NCI-H82 treated with DMSO at 0.1 percent for 48 hours (cell line): Measurements from ENCODE around the gene KLKB1.
"Not testable (repeated sequence)": the region's sequence is repeated elsewhere in the genome, so short reads cannot be mapped to it uniquely, and the experiment has no call there.

Experiments
- DNase-seq: peaks from one replicate; lab custom pipeline; 2025; ENCODE audit not compliant: unreplicated experiment; lab: John Stamatoyannopoulos, UW

The KLKB1 gene

DNA sequence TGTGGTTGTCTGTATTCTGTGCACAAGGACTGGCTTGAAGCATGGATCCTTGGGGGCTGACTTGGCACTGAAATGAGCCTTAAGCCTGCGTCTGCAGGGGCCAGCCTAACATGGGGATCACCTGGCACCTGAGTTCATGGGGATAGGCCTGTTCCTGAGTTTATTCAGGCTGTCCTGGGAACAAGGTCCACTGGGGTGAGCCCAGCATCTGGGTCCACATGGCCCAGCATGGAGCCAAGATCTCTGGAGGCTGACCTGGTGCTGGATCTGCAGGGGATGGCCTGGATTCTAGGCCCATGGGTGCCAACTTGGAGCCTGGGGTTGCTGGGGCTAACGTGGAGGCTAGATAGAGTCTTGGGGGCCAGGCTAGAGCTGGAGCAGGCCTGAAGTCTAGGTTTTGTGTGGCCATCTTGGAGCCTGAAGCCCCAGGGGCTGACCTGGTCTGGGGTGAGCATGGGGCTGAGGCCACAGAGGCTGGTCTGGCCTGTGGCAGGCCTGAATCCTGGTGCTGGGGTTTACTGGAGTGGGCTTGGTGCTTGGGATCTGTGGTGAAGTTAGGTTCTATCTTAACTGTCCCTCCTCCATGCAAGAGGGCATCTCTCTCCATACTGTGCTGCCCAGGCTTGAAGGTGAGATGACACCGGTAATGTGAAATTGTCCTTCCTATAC, 652 bp upstream of the KLKB1 start:
- DNase-seq: no peak

DNA sequence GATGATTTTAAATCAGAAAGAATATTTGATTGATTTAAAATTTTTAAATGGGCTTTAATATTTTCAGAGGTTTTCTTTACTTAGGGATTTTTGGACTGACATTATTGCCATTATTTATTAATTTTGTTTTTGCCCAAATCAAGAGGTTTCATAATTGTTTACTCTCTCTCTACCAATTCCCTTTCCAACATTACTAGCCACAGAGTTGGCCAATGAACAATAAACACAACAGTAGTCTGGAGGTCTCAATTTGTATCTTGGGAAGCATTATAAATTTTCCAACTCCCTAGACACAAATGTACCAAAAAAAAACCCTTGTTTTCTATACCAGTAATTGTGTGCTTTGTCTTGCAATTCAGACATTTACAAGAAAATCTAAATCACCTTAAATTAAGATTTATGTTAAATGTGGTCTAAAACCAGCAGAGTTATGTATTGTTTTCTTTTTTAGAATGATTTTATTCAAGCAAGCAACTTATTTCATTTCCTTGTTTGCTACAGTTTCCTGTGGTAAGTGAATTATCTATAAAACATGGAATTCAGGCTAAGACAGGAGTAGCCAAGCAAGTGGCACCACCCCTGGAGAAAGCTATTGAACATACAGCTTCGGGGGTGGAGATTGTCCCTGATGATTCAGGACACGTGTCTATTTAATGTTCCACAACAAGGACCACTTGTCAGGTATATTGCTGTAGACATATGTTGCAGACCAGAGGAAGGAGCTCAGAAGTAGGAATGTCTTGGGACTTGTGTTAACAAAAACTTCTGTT, 622 bp downstream of the KLKB1 start:
- no peak for DNase-seq

DNA sequence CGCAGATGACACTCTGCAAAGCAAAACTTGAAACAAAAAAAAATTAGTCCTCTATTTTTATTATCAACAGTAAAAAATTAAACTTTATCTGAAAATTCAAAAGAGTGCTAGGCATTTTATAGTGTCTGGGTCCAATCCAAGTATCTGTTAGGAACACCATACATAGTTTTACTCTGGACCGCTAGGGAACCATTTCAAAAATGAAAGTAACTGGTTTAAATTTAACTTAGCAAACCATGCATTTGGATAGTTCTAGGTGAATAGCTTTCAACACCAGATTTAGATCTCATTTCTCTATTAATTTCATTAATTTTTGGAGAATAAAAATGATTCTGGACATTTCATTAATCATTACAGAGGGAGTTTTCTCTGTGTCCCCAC, 1.2 kb downstream of the KLKB1 start:
- DNase-seq: no peak

DNA sequence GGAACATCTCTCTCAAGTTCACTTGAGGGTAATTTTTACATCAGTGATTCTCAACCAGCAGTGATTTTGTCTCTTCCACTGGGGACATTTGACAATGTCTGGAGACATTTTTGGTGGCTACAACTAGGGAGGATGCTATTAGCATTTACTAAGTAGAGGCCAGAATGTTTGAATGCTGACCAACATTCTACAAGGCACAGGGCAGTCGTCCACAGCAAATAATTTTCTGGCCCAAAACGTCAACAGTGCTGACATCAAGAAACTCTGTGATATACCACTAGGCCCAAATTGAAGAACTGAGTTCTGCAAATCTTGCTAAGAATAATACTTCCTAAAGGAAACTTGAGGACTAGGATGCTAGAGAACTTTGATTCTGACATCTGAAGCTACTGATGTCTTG, 7.1 kb downstream of the KLKB1 start:
- no peak for DNase-seq

DNA sequence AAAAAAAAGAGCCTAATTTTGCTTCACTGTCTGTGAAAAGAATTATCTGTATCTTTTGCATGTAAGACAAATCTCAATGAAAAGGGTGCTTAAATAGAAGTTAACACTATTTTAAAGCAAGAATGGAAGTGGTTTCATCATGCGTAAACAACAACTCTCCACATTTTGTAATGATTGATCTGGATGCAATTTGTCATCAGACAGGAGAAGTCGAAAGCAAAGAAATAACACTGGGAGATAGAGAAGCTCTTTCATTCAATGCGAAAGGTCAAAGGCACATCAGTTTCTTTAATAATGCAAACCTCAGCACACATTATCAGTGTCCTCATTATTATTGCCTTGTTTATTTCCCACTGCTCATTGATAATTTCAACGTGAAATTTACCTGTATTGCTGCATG, 8.8 kb downstream of the KLKB1 start:
- DNase-seq: no peak

DNA sequence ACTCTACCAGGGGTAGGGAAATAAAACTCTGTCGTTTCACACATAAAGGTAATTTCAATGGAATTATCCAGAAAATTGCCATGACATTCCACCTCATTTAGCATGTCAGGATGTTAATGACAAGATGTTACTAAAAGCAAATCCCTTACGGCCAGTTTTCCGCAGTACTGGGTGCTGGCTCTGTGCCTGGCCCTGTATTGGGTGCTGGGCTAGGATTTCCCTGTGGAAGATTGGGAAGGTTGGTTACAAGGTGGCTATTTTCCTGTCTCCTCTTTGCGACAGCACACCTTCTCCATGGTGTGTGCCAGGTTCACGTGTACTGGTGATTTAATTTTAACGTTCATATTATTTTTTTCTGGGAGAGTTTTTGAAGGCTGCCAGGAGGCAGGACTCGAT, 13.1 kb downstream of the KLKB1 start:
- DNase-seq: no peak

DNA sequence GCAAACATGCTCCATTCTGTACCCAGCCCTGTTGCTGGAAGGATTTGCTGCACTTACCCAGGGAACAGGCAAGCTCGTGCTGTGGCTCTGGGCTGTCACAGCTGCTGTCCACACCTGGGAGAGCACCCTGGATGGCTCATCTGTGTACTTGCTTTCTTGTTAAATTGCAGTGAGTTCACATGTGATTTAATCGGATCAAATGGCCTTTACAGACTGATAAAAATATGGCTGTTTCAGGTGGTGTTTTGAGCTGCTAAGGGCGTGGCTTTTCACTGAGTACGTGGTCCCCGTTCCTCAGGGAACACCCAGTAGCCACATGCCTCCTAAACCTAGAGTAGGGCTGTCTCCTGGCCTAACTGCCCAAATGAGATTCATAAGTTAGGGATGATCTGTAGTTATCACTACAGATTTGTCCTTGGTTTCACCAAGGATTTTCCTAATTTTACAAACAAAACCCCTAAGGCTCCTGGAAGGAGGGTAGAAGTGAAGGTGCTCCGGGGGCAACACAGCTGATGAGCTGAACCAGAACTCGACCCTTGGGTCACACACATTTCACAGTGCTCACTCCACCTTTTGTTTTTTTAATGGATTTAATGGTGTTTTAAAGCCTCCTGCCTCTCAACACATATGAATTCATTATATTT, 13.7 kb downstream of the KLKB1 start:
- no peak for DNase-seq

DNA sequence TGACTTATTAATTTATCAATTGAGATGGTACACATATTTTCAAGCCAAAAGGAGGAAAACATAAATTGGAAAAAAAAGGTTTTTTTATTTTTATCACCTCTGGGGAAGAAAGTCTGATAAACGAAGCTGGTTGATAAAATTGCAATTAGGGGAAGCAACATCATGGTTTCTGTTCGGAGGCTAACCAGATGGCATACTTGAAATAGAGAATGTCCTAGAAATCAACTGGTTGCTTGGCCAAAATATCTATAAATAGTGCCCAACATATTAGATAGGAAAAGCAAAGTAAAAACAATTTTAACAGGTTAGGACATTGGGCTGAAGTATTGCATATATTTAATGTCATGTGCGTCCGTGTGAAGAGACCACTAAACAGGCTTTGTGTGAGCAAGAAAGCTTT, 14.3 kb downstream of the KLKB1 start:
- DNase-seq: no peak

DNA sequence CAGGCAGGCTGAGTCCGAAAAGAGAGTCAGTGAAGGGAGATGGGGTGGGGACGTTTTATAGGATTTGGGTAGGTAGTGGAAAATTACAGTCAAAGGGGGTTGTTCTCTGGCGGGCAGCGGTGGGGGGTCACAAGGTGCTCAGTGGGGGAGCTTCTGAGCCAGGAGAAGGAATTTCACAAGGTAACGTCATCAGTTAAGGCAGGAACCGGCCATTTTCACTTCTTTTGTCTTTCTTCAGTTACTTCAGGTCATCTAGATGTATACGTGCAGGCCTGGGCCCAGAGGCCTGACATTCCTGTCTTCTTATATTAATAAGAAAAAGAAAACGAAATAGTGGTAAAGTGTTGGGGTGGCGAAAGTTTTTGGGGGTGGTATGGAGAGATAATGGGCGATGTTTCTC, 14.7 kb downstream of the KLKB1 start:
- not testable (repeated sequence) for DNase-seq

DNA sequence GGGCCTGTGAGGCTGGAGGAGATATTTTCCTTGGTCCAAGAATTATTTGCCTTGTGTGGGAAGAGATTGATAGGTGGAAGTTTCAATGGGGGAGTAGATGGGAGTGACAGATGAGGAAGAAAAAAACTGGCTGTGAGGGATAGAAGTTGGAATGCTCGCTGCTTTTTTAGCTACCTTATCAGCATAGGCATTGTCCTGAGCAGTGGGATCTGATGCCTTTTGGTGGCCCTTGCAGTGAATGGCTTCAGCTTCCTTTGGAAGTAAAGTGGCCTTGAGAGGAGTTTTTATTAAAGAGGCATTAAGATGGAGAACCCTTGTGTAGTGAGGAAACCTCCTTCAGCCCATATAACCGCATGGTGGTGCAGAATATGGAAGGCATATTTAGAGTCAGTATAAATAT, 16.0 kb downstream of the KLKB1 start:
- DNase-seq: no peak

DNA sequence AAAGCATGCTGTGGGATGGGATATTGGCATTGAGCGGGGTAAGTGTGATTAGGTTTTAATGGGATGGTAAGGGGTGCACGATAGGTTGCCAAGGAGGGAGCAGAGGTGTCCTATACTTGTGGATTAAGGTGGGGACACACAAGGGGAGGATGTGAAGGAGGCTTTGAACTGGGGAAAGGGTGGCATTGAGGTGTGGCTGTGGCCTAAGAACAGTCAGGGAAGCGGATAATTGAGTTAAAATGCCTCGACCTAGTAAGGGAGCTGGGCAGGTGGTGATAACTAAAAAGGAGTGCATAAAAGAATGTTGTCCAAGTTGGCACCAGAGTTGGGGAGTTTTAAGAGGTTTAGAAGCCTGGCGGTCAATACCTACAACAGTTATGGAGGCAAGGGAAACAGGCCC, 17.5 kb downstream of the KLKB1 start:
- no peak for DNase-seq

DNA sequence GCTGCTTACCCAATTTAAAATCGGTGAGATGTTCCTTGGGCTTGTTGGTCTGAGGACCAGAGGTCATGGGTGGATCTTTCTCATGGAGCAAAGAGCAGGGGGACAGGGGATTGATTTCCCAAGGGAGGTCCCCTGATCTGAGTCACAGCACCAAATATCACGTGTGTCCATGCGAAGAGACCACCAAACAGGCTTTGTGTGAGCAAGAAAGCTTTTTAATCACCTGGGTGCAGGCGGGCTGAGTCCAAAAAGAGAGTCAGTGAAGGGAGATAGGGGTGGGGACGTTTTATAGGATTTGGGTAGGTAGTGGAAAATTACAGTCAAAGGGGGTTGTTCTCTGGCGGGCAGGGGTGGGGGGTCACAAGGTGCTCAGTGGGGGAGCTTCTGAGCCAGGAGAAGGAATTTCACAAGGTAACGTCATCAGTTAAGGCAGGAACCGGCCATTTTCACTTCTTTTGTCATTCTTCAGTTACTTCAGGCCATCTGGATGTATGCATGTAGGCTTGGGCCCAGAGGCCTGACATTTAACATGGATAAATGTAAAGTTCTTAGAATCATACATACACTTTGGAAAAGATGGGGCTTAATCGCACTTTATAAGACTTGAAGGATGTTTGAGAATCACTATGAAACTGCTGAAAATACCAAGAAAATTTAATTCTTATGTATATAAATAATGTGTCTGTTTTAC, 19.9 kb downstream of the KLKB1 start:
- not testable (repeated sequence) for DNase-seq

DNA sequence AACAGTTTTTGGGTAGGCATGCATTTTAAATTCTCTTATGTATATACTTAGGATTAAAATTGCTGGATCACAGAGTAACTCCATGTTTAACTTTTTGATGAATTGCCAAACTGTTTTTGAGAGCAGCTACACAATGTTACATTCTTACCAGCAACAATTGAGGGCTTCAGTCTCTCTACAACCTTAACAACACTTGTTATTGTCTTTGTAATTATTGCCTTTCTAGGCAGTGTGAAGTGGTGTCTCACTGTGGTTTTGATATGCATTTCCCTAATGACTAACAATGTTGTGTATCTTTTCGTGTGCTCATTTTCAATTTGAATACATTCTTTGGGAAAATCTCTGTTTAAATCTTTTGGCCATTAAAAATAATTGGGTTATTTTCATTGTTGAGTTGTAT, 21.3 kb downstream of the KLKB1 start:
- no peak for DNase-seq

DNA sequence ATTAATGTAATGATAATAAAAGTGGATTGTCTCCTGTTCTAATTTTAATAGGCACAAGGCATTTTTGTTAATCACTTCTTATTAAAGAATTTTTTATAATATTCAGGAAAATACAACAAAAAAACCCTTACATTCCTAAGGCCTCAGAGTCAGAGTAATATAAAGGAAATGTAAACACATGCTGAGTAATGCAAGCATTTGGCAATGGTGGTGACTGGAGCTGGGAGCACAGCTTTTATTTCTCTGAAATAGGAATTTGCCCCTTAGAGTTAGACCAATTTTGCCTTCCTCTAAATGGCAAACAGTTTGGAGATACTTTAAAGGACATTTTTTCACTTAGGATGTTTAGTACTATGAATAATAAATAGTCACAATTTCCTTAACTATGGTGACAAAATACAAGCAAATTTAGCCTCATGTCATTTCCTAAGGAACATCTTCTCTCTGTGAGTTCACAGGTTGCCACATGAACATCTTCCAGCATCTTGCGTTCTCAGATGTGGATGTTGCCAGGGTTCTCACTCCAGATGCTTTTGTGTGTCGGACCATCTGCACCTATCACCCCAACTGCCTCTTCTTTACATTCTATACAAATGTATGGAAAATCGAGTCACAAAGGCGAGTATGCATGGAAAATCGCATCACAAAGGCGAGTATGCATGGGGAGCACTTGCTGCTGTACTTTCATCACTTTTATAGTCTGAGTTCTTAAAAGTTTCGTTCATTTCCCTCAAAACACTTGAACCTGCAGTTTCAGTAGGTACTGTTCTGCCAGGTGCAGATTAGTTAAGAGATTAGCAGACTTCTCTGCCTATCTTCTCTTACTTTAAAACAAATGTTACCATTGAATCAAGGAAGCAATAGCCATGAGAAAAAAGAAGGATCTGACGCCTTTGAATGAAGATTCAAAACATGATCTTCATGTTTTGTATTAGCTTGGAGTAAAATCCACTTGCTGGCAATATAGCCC, 22.8 kb downstream of the KLKB1 start:
- DNase-seq: no peak

DNA sequence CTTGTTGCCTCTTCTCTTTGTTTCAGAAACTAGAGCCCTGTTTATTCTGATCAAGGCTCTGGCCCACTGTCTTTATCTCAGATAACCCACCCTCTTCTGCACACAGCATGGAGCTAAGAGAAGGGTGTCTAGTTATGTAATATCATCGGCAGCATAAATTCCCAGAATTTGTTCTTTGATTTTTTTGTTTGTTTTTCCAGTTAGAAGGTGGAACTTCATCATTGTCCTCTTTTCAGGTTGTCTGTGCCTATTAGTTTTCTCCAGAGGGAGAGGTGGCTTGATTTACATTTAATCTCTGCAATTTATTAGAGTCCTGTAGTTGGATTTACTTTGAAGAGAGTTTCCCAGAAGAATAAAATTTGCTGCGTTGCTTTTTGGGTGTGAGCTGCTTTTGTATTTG, 23.5 kb downstream of the KLKB1 start:
- no peak for DNase-seq

DNA sequence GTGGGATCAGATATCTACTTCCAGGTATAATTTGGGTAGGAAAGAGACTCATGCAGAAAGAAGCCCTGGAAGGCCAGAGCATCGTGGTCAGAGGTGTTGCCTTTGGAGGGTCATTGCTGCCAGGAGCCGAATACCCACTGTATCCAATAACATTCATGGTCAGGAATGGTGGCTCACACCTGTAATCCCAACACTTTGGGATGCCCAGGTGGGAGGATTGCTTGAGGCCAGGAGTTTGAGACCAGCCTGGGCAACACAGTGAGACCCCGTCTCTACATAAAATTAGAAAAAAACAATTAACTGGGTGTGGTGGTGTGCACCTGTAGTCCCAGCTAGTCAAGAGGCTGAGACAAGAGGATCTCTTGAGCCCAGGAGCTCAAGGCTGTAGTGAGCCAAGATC, 27.8 kb downstream of the KLKB1 start:
- DNase-seq: no peak

DNA sequence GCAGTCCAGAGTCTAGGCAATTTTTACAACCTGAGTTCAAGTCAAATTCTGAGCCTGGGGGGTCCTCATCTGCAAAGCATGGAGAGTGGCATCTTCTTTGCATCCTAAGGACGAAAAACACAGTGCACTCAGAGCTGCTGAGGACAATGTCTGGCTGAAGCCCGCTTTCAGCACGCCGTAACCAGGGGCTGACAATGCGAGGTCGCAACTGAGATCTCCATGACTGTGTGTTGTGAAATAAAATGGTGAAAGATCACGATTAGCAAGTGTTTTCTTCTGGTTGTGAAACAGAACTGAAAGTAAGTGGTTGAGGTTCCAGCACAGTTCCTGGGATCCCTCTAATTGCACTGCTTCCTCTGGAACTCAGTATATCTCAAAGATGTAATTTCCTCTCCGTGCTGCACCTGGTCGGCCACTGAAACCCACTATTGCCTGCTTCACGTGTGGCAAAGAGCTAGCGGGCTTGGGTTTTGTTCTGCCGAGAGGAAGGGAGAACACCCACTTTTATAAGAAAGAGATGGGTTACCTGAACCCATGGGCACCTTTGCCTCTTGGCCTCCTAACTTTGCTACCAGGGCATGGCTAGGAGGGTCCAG, 31.0 kb downstream of the KLKB1 start:
- no peak for DNase-seq

DNA sequence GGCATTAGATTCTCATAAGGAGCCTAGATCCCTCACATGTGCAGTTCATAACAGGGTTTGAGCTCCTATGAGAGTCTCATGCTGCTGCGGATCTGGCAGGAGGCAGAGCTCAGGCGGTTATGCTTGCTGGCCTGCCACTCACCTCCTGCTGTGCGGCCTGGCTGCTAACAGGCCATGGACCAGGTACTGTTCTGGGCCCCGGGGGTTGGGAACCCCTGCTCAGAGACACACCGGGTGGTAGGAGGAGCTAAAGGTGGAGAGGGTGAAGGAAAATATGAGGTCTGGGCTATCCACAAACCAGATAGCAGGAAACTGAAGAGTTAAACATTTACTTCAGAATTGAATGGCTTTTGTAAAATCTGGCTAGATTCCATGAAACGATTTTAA, 32.8 kb downstream of the KLKB1 start:
- DNase-seq: no peak

DNA sequence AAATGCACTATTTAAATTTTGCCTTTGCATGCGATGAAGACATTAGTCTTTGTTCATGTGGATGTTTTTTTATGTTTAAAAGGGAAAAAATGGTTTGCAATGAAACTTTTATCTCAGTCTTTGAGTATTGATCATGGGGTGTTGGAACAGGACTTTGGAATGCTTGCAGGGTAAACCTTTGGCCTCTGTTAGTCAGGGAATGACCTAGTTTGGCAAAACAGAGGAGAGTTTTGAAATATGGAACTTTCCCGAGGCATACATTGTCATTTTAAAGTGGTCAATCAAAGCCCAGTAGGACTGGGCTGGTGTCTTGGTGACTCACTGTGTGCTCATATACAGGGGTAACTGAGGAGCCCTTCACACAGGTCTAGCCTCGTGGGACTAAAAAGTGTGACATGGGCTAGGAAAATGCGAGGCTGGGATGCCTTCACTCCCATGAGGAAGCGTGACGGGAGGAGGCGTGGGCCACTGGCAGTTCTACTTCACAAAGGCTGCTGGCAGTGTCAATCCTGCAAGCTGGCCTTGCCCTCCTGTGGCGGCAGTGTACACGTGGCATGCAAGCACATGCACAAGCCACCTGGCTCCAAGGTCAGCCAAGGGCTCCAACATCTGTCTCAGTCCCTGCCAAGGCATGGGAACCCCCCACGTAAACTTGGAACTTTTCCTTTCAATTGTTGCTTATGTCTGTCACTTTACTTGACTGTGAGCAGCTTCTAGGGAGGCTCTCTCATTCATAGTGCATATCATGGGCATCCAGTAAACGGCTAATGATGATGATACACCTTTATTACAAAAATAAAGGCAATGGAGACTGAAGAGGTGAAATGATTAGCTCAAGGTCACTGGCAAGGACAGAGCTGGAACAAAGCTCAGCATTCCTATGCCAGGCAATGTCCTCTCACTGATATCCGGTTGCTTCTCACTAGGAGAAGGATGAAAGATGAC, 33.5 kb downstream of the KLKB1 start:
- no peak for DNase-seq
